HG02798 (cell line): ENCODE measurements around the gene LRRC4C.

Experiments used
- ATAC-seq: cut with Tn5 transposase; IDR thresholded peaks from one replicate; pipeline ENCODE4 v1.9.1; 2021; ENCODE audit warnings: mild to moderate bottlenecking; ENCODE audit not compliant: unreplicated experiment, poor library complexity

Gene LRRC4C

GRCh38 chr11:41334007-41334933, 125.2 kb downstream of the LRRC4C start:
- ATAC-seq: no peak

DNA sequence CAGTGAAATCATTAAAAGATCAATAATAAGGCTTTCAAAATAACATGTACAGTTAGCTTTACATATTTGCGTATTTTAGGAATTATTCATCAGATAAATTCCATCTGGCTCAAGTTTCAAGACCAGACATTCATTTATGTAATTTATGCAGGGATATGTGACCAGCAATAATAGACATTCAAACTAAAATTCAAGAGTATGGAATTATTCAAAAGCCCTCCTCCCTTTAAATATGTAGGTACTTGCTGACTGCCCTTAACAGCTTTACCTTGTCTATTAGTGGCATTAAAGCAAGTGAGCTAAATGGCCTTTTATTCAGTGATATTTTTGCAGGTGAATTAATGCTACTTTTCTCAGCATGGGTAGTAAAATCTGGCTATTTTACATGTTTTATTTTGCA, 126.1 kb downstream of the LRRC4C start:
- no peak for ATAC-seq

- ATAC-seq: no peak
Observed at GRCh38 chr11:41328324-41328723, 131.1 kb downstream of the LRRC4C start.

DNA sequence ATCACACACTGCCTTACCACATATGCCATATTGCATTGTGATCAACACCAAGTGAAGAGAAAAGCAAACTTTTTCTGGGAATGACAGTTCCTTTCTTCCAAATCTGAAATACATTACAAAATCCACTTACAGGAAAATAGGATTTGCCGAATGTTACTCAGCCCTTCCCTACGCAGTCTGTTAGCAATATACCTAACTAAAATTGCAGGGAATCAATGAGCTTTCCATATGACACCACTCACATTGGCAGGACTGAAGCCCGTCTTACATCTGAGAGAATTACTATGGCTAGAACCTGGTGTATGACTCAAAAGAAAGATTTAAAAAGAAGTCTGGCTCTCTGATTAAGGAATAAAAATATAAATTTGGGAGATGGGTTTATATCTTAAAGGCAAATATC, 136.0 kb downstream of the LRRC4C start:
- ATAC-seq: no peak

- peak; percentile 27 for ATAC-seq
Observed at GRCh38 chr11:41320653-41321052, 138.8 kb downstream of the LRRC4C start.

DNA sequence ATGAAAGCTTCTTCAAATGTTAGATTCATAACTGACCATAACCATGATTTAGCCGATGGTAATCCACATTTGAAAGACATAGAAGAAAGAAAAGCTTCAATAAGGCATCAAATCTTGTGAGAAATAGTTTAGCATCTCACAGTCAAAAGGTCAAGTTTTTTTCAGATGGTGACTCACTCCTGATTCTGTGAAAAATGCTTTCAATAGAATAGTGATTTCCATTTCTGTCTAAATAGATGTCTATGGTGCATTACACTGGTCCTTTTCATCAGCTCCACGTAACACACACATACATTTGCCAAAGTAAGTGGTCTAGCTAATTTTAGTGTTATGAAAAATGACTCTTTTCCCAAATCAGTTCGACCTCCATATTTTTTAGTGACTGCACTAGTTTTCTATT, 139.2 kb downstream of the LRRC4C start:
- peak; percentile 47 for ATAC-seq

GRCh38 chr11:41319434-41319833, 140.0 kb downstream of the LRRC4C start:
- no peak for ATAC-seq

- ATAC-seq: no peak
Observed at GRCh38 chr11:41316751-41317150, 142.7 kb downstream of the LRRC4C start.

DNA sequence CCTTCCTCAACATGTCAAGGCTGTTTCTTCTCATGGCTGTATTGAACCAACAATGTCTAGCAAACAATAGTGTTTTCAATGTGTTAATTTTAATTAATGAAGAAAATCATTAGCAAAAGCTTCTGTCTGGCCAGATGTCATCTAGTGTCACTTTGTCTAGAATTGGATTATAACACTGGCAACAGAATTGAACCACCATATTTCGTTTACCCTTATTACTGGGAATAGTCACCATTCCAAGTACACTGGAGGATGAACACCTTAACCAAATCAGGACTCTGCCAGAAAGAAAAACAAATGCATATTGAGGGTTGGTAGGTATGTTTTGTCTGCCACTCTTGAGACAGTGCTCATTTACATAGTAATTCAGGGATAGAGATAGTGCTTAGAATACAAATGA, 146.2 kb downstream of the LRRC4C start:
- ATAC-seq: no peak

DNA sequence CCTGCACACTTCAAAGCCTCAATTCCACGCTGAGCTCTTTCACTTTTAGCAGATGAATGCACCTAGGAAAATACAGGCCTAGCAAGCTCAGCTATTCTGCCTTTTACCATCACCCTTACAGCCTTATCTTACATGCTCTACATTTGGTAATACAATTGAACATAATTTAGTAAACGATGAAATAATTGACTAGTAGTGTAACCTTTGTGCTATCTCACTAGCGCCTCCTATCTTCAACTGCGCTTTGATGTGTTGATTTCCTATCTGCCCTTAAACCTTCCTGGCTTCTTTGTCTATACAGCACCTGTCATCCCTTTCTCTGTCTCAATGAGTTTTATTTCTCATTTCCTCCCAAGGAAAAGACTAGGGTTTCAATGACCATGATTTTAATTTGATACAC, 149.7 kb downstream of the LRRC4C start:
- ATAC-seq: peak; percentile 20

- ATAC-seq: peak; percentile 87
Observed at GRCh38 chr11:41309111-41309522, 150.3 kb downstream of the LRRC4C start.

GRCh38 chr11:41308286-41308685, 151.2 kb downstream of the LRRC4C start:
- no peak for ATAC-seq

GRCh38 chr11:41307296-41308080, 152.0 kb downstream of the LRRC4C start:
- ATAC-seq: no peak

DNA sequence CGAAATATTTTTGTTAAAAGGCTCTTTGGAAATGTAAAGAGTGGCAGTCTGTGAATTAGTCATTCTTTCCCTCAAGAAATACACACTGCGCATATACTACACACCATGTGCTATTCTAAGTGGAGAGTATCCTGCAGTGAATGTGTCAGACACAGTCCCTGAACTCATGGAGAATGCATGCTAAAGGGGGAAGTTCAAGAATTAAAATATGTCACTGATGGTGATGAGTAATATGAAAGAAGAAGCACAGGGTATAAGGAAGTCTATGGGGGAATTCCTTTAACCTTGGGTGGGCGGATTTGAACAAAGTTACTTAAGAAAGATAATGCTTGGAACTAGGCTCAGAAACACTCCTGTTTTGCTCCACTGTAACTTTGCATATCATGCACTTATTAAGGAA, 153.0 kb downstream of the LRRC4C start:
- ATAC-seq: no peak

GRCh38 chr11:41301023-41301422, 158.4 kb downstream of the LRRC4C start:
- ATAC-seq: no peak

DNA sequence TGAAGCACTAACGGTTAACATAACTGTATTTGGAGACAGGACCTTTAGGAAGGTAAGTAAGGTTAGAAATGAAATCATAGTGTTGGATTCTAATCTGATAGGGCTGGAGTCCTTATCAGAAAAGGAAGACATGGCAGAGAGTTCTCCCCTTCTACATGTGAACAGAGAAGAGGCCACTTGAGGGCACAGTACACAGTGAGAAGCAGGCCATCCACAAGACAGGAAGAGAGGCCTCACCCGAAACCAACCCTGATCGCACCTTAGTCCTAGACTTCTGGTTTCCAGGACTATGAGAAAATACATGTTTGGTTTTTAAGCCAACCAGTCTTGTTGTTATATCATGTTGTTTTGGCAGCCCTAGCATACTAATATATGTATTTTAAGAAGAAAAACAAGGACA, 170.0 kb downstream of the LRRC4C start:
- ATAC-seq: peak; percentile 91

DNA sequence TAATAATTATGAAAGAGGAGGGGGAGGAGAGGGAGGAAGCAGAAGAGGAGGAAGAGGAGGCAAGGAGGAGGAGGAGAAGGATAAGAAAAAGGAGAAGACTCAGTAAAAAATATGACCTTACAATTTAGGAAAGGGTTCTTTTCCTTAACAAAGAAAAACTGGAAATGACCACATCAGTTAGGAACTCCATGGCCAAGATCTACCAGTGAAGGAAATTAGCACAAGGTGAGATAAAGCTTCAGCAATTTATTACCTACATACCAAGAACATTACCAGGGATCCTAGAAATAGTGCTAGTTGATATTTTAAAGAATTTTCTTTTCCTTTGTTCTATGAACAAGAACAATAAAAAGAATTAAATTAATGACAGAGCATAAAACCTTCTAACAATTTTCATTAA, 172.7 kb downstream of the LRRC4C start:
- ATAC-seq: no peak

GRCh38 chr11:41284354-41284753, 175.1 kb downstream of the LRRC4C start:
- ATAC-seq: no peak

DNA sequence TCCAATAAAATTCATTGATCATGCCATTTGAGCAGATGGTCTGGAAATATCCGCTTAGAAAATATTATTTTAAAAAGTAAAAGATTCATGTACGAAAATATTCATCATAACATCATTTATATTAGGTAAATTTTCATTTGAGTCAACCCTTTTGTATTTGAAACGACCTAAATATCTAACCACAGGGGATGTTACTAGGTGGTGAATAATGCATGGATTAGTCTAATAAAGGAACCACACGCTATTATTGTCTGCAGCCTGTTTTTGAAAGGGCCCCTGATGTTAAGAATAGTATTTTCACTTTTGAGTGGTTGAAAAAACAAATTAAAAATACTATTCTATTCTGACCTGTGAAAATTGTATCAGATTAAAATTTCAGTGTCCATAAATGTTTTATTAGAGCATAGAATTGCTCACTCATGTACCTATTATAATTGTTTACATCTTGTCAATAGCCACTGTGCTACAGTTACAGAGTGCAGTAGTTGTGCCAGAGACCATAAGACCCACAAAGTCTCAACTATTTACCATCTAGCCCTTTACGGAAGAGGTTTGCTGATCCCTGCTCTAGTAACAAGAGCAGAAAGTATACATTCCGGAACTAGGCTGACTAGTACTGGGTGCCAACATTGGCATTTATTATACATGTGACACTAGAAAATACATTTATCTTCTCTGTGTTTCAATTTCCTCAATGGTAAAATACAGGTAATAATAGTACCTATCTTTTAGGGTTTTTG, 176.1 kb downstream of the LRRC4C start:
- ATAC-seq: no peak

DNA sequence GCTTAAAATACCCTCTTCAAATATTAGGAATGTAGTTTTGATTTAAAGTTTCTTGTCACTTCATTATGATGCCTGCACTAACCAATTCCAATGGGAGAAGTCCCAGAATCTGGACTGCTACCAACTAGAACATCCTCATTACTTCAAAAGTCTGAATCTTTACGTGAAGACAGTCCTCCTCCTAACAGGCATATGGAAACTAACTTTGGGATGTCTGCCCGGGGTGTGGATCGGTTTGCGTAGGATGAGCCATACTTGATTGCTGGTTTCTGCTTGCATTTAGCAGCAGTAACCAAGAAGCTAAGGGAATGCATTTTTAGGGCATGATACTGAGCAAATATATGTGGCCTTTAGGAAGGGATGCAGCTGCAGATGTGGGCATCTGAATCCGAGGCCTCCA, 177.1 kb downstream of the LRRC4C start:
- no peak for ATAC-seq
